Kasumi-1 (cell line): ENCODE measurements around the gene BRI3.

Experiments
- DNase-seq, 2 experiments: peaks; one replicate each; lab custom pipeline; 2025; lab: John Stamatoyannopoulos, UW

BRI3 gene

DNA sequence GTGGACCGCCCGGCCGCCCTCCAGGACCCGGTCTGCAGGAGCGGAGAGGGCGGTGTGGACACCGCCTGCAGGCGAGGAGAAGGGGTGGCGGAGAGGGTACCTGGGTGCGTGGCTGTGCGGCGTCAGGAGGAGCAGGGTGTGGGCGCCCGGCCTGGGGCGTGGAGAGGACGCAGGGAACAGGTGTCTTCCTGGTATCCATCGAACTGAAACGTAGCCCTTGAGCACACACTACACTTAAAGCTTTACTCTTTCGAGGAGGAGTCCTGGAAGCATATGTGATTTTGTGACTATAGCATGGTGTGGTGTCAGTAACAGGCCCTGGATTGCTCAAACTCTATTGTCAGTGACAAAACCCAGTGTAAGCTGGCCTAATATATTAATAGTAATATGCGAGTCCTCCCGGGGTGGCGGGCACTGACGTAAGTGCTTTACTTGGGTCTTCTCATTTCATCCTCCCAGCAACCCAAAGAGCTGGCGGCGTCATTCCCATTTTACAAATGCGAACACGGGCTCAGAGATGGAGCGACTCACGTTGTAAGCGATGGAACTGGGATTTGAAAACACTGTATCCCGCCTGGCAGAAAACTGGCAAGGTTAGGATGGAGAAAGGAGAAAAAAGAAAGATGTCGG lies 28.9 kb upstream of the BRI3 start:
- no peak for DNase-seq

DNA sequence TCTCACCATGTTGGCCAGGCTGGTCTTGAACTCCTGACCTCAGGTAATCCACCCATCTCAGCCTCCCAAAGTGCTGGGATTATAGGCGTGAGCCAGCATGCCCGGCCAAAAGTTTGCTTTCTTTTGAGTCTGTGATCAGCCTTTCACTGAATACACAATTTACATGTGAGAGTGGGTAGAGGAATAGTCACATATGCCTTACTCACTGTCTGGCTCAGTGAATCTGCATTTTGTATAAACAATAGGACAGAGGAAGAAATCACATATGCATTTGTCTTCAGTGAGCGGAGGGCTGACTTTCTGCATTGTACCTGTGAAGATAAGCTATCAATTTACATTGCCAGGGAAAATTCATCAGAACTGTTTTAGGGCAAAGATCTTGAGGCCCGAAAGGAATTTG lies 27.0 kb upstream of the BRI3 start:
- no peak for DNase-seq

DNA sequence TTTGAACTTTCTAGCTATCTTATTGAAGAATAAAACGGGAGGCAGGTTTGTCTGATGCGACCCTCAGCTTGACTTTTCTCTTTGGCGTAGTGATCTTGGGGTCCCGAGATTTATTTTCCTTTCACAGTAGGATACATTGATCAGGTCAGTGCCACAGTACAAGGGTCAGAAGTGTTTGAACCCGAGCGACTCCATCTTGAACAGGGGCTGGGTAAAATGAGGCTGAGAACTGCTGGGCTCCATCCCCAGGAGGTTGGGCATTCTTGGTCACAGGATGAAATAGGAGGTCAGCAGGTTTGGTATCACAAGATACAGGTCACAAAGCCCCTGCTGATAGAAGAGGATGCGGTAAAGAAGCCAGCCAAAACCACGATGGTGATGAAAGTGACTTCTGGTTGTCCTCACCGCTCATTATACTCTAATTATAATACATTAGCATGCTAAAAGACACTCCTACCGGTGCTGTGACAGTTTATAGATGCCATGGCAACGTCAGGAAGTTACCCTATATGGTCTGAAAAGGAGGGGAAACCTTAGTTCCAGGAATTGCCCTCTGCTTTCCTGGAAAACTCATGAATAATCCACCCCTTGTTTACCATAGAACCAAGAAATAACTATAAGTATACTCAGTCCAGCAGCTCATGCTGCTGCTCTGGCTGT lies 26.4 kb upstream of the BRI3 start:
- DNase-seq: no peak

DNA sequence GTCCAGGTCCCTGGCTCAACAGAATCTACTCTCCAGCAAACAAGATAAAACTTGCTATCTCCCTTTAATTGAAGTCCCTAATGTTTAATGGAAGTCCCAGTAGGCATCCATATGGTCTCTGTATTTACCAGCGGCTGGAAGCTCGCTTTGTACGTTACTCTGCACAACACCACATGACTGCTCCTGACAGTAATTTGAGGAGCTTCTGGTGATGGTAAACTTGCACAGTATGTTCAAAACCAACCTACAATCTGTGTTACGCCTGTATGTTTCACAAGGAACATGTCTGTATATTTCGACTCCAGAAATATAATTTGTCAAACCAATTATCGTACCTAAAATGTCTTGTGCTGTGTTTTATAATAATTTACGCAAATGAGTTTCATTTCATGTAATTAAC lies 25.1 kb upstream of the BRI3 start:
- no peak for DNase-seq

DNA sequence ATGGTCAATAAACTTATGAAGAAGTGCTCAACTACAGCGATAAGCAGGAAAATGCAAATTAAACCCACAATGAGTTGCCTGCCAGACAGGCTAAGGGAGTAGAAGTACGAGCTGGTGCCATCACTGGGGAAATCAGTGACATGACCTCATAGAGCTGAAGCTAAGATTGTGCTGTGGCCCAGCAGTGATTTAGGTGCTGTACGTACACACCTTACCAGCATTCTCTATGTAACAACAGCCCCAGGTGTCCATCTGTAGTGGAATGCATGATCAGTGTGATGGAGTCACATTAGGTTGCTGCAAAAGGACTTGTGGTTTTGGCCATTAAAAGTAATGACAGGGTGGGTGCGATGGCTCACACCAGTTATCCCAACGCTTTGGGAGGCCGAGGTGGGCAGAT lies 23.8 kb upstream of the BRI3 start:
- DNase-seq: no peak

DNA sequence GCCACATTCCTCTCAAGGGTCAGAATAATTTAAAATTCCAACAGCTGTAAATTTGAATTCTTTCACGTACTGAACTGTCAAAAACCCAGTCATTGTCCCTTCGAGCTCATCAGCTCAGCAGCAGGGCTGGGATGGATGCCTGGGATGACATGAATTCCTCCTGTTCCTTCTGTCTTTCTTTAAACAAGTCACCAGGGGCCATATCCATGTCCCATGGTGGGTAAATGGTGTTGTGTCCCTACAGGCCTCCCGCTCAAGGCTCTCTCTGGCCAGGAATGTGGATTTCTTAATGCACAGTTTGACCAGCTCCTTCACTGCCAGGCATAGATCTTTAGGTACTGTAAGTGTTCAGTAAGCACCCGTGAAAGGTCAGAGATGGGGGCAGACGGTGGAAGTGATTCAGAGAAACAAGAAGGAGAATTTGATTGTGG lies 15.6 kb upstream of the BRI3 start:
- no peak for DNase-seq

DNA sequence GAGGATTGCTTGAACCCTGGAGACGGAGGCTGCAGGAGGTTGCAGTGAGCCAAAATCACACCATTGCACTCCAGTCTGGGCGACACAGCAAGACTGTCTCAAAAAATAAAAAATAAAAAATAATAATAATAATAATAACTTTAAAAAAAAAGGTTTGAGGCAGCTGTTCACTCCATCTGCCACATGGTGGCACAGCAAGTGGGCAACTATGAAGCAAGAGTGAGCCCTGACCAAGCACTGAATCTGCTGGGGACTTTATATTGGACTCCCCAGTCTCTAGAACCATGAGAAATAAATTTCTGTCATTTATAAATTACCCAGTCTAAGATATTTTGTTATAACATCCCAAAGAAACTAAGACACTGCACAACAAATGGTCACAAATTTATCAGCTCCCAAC lies 14.6 kb upstream of the BRI3 start:
- DNase-seq: peak in 1 of 2 experiments; percentile 13

DNA sequence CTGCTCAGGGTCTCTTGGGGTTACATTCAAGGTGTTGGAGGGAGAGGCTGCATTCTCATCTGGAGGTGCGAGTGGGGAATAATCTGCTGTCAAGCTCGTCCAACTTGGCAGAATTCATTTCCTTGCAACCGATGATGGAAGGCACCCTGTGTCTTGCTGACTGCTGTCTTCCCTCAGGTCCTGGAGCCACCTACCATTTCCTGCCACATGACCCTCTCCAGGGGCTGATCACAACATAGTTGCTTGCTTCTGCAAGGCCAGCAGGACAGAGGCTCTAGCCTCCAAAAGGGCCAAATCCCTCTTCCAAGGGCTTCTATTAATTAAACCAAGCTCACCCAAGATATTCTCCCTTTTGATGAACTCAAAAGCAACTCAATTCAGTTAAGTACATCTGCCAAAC lies 14.2 kb upstream of the BRI3 start:
- no peak for DNase-seq

DNA sequence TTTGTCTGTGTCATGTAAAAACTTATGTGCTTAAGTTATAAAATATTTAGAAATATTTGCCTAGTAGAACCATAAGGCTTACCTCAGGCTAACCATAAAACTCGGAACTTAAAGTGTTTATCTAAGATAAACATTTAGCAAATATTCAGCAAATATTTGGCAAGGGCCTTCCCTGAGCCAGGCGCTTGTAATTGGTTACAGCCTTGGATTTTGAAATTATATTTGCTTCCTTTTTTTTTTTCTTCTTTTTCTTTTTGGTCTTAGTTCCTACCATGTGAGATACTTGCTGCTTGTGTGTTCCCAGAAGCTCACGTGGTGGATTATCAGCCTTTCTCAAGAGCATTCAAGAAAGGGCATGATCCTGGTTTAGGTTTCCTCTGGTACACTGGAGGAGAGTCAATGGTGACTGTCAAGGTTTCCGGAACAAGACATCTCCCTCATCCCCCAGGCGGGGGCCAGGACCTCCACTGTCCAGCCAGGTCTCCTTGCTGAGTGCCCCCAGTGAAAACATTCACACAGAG lies 5.2 kb upstream of the BRI3 start:
- no peak for DNase-seq

DNA sequence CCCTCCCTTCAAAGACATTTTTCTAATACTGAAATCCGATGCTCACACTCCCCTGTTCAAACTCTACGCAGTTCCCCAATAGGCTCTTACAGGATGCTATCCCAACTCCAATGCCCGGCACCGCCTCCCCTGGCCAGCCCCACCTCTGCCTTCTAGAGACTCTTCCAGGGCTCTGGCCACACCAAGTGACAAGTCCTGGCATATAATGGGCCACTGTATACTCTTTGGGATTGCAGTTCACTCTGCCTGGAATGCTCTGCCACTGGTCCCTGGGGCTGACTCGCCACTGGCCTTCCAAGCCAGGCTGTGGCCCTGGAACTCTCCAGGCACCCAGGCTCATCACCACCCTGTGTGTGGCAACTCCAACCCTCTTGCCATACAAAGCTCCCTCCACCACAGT lies 3.1 kb upstream of the BRI3 start:
- DNase-seq: no peak

DNA sequence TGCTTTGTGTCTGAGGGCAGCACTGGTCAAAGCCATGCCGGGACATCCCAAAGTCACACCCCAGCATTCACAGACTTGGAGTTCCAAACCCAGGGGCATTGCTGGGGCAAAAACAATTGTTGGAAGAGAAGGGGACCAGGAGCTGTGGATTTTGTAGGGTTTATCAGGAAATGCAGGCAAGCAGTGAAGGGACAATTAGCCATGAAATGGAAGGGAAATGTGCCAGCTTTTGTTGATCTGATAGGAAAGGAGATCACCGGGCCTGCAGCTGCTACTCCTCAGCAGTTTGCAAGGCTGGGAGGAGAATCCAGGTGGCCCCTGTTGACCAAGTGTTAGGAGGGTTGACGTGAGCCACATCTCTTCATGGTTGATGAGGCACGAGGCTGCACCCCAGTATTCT lies 2.5 kb upstream of the BRI3 start:
- DNase-seq: no peak

DNA sequence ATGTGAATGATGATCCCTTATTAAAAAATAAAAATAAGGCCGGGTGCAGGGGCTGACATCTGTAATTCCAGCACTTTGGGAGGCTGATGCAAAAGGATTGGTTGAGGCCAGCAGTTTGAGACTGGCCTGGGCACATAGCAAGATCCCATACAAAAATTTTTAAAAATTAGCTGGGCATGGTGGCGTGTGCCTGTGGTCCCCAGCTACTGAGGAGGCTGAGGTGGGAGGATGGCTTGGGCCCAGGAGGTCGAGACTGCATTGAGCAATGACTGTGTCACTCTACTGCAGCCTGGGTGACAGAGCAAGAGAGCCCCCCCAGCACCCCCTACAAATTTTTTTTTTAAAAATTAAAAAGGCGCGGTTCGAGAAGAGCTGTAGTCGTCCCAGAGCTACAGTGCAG lies 1.2 kb upstream of the BRI3 start:
- no peak for DNase-seq

DNA sequence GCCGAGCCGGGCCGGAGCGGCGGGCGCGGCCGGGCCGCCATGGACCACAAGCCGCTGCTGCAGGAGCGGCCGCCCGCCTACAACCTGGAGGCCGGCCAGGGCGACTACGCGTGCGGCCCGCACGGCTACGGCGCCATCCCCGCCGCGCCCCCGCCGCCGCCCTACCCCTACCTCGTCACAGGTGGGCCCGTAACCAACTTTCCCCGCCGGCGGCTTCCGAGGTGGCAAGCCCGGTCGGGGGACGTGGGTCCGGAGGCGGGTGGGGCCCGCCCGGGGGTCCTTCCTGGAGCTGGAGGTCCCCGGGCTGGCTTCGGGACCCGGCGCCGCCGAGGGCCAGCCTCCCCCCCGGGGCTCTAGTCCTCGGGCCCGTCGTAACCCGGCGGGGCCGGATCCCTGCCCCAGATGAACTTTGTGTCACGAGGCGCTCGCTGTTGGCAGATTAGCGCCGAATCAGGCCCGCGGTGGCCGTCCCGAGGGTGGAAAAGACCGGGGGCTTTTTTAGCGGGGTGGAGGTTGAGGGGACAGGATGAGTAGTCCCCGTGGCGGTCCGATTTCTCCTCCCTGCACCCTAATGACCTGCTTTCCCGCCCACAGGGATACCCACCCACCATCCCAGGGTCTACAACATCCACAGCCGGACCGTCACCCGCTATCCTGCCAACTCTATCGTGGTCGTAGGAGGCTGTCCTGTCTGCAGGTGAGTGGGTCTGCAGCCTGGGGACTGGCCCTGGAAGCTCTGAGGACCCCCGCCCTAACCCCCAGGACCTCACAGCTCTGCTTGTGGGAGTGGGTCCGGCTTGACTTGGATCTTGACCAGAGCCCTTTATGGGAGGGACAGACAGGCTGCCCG lies 496 bp downstream of the BRI3 start:
- DNase-seq: no peak

DNA sequence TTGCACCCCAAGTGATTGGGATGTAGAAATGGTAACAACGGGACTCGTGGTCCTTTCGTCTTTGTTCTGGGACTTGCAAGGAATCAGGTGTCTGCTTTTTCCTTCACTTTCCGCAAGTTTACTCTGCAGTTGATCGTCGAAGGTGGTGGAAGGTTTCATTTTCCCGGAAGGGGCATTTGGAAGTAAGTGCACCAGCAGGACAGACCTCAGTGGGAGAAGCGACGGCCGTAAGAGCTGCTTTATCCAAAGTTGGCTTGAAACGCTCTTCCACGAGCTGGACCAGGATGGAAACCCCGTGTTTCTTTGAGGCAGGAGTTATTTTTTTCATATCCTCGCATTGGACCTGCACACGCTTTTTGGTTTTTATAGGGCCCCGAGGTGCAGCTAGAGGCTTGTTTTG lies 1.2 kb downstream of the BRI3 start:
- DNase-seq: no peak

DNA sequence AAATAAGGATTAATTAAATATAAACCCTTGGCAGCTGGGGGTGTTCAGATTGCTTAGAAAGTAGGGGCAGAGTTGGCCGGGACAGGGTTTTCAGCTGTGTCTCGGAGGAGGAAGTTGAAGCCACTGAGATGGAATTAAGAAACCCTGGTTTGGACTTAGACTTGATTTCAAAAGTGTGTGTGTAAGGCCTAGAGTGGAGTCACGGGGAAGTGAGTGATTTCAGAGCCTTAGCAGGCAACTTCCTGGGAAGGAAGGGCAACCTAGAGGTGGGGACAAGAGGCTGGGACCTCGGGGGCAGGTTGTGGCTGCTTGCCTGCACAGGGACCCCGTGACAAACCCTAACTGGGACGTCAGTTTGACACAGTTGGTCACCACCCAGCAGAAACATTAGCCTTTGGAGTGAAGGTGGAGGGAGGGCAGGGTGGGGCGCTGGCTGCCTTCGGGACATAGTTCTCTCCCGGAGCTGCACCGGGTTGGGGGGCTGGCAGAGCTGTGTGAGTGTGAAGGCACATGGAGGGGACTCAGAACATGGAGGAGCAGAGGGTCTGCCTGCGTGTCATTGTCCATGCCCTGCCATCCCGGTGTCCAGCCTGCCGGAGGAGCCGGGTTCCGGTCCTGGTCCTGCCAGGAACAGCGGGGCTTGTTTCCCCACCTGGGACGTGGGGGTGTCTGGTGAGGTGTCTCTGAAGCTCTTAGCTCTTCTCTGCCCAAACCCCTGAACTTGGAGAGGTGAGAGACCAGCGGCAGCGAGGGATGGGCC lies 1.8 kb downstream of the BRI3 start:
- peak; percentile 91 to 94 for DNase-seq

DNA sequence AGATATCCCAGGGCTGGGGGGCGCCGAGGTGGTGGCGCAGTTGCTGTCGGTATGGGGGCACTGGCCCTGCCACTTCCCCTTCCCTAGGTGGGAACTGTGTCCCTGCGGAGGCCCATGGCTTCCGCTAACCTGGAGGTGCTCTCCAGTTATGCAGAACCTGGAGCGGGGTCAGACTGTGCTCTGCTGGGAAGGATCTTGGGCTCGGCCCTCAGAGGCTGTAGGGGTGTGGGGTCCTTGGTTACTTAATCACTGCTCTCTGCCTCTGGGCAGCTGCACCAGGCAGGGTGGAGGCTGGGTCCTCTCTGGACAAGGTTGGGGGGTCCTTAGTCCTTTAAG lies 2.4 kb downstream of the BRI3 start:
- DNase-seq: no peak

DNA sequence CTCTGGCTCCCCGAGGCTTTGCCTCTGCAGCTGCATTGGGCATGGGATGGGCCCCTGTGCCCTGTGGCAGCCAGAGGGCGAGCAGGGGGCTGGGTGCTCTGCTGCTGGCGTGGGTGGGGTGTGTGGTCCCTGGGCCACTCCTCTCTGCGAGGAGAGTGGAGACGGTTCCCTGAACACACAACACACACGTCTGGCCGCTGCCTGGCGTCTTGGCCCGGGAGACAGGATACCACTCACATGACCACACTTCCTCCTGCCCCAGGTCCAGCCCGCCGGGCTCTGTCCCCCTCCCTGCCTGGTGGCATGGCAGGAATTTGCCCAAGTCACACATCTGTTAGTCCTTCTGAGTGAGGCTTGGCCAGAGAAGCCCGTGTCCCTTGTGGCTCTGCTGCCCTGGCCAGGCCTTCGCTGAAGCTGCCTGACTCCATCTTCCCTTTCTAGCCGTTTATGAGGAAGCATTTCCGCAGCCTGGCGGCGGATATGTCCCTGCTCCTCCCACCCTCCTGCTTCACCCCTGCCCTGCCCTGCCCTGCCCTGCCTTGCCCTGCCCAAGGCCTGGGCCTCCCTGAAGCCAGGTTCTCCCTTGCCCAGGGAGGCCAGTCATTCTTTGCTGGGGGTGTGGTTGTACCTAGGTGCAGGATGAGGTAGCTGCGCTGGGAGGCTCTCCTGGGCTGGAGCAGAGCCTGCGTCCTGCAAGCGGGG lies 3.0 kb downstream of the BRI3 start:
- DNase-seq: peak; percentile 70 to 75

DNA sequence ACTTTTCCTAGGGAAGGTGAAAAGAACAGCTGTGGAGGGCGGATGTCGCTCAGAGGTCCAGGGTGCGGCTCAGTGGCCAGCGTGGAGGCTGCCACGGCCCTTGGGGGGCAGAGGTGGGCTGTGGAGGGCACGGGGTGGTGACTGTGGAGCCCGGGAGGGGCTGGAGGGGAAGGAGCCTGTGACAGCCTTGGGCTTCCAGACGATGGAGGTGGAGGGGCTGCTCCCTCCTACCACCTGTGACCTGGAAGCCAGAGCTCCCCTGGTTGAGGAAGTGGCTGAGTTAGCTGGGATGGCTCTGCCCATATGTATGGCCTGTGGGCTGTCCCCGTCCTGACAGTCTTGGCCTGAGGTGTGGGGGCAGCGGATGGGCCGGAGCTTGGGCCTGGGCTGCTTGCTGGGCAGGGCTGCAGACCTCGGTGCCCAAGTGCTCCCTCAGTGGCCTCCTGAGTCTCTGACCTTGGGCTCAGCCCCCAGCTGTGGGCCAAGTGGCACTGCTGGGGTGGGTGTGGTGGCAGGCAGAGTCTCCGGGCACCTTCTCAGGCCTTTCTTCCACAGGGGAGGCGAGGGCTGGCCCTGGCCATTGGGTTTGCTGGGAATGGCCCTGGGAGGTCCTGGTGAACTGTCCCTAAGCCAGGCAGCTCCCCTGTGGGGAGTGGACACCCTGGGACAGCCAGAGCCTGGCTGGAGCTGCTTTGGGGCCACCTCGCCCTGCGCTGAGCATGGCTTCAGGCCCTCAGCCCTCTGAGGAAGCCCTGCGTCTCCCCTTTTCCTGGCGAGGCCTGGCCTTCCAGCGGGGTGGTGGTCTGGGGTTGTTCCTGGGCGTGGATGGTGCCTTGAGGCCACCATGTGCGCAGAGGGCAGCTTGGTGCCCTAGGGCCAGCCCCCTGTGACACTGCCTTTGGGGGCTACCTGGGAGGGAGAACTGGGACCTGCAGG lies 3.9 kb downstream of the BRI3 start:
- DNase-seq: no peak

DNA sequence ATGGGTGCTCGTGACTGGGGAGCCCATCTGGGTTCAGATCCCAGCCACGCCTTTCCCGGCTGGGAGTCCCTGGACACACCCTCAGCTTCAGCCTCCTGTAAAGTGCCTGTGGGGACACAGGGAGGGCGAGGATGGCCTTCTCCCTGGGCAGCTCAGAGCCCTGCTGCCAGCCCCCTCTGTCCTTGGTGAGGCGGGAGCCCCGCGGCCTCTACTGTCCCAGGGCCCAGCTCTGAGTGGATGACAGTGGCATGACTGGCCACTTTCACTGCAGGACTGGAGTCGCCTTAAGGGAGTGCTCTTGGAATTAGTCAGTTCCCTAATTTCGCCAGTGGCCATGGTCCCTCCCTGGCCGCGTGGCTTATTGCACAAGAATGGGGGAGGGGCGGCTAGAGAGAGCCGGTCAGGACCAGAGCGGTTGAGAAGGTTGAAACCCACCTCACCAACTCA lies 4.6 kb downstream of the BRI3 start:
- DNase-seq: no peak

DNA sequence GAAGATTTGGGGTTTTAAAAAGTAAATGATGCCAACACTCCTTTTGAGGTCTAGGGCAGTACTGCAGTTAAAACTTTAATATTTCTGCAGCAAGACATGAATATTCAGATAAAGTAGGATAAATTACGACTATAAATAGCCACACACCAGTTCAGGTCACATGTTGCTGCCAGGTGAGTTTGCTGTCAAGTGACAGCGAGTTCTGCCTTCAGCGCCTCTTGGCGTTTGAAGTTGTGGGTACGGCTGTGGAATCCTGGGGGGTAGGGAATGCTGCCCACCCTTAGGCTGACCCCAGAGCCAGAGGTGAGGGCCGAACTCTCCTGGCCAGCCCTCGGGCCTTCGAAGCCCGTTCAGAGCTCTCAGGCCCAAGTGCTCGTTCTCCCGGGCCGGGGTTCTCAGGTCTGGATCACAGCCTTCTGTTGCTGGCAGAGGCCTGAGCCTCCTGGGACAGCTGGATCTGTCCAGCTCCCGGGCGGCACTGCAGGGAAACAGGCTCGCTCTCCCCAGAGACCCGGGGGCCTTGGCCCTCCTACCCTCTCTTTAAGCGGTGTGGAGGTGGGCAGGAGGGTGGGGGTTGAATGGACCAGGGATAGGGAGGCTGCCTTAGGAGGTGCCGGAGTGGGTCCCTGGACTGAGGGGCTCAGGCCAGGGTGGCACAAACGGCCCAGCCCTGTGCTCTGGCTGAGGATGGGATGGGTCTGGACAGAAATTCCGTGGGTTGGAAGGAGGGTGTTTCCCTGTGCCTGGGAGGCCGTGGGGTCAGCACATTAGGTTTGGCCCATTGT lies 5.4 kb downstream of the BRI3 start:
- DNase-seq: no peak
